SK-N-SH (cell line): ENCODE results near the gene CXCL17.

Experiments
- CHD2 ChIP-seq: fragments of 150-350 bp; IDR thresholded peaks from 2 replicates; pipeline ENCODE4 v1.6.1; 2018; ENCODE audit warnings: low read length; ENCODE audit not compliant: partially characterized antibody
- CTCF ChIP-seq: fragments of 200-600 bp; sonication (generic); IDR thresholded peaks from 2 replicates; pipeline ENCODE4 v1.6.1; 2017; ENCODE audit warnings: antibody characterized with exemption, mild to moderate bottlenecking, moderate library complexity
- EZH2phosphoT487 ChIP-seq: fragments of 200-600 bp; sonication (generic); IDR thresholded peaks from 2 replicates; pipeline ENCODE4 v1.6.1; 2017; ENCODE audit warnings: low read depth, mixed run types, mild to moderate bottlenecking, antibody characterized with exemption, moderate library complexity, borderline replicate concordance
- MAX ChIP-seq: IDR thresholded peaks from 2 replicates; pipeline ENCODE4 v1.4.0; 2012; ENCODE audit warnings: low read depth
- POLR2AphosphoS5 ChIP-seq: IDR thresholded peaks from 2 replicates; pipeline ENCODE4 v1.6.1; 2012; ENCODE audit warnings: low read depth, low read length
- RAD21 ChIP-seq: IDR thresholded peaks from 2 replicates; pipeline ENCODE4 v1.6.1; 2012; ENCODE audit warnings: mild to moderate bottlenecking, low read length
- REST ChIP-seq: IDR thresholded peaks from 2 replicates; pipeline ENCODE4 v1.6.1; 2012; ENCODE audit warnings: mild to moderate bottlenecking, low read depth, low read length, moderate library complexity
- RFX5 ChIP-seq: IDR thresholded peaks from 2 replicates; pipeline ENCODE4 v1.6.1; 2012; ENCODE audit warnings: mild to moderate bottlenecking, improper control_type of control experiment, low read length

GRCh38 chr19:42475366-42475765 lies 32.6 kb upstream of the CXCL17 start:
- TF ChIP-seq CTCF (no peak), REST (no peak), MAX (no peak), RAD21 (no peak), EZH2phosphoT487 (no peak), CHD2 (no peak), POLR2AphosphoS5 (no peak), RFX5 (no peak)
